WTC11 (cell line): ENCODE results near the gene YTHDF1. TPM values are rescaled to one million over a fixed set of nuclear protein-coding genes. Genes with fewer than 3 reads are reported as not detected.

Experiments
- ATAC-seq: fragments of 200-7000 bp; cut with Tn5 transposase; 2 replicates; pipeline ENCODE4 v1.10.0; 2021; ENCODE audit warnings: mild to moderate bottlenecking, moderate library complexity
- CTCF ChIA-PET: fragments of 300-600 bp; sonication (Branson Sonifier 250); formaldehyde crosslinking; loops from one replicate; lab custom pipeline; 2021; ENCODE audit warnings: antibody characterized with exemption; lab: Charles Lee
- POLR2A ChIA-PET: fragments of 350-600 bp; sonication (Branson Sonifier 250); formaldehyde crosslinking; loops from one replicate; lab custom pipeline; 2021; ENCODE audit warnings: antibody characterized with exemption; lab: Charles Lee
- DNase-seq: peaks from one replicate; pipeline ENCODE4 v3.0.0; 2021; ENCODE audit warnings: low spot score
- H3K27ac Mint-ChIP-seq: 2 replicates; pipeline ENCODE4 v1.8.0; 2021; ENCODE audit warnings: mixed read lengths
- H3K27me3 Mint-ChIP-seq: 2 replicates; pipeline ENCODE4 v1.8.0; 2021; ENCODE audit warnings: low read depth, mild to moderate bottlenecking, moderate library complexity, mixed read lengths
- H3K36me3 Mint-ChIP-seq: 2 replicates; pipeline ENCODE4 v1.8.0; 2021; ENCODE audit warnings: mixed read lengths
- H3K4me1 Mint-ChIP-seq: 2 replicates; pipeline ENCODE4 v1.8.0; 2022; ENCODE audit warnings: mixed read lengths
- H3K4me3 Mint-ChIP-seq: 2 replicates; pipeline ENCODE4 v1.8.0; 2021; ENCODE audit warnings: mild to moderate bottlenecking, moderate library complexity, mixed read lengths
- H3K9me3 Mint-ChIP-seq: 2 replicates; pipeline ENCODE4 v1.8.0; 2021; ENCODE audit warnings: mixed read lengths
- GABPB1 ChIP-seq: sonication (generic); formaldehyde crosslinking; IDR thresholded peaks from 2 replicates; pipeline ENCODE4 v1.8.1; 2023; ENCODE audit warnings: mild to moderate bottlenecking, missing genetic modification reagents
- IRF2 ChIP-seq: sonication (generic); formaldehyde crosslinking; IDR thresholded peaks from 2 replicates; pipeline ENCODE4 v1.8.0; 2022; ENCODE audit warnings: low read depth, missing genetic modification reagents, borderline replicate concordance
- JUN ChIP-seq: sonication (generic); formaldehyde crosslinking; IDR thresholded peaks from 2 replicates; pipeline ENCODE4 v1.8.0; 2023; ENCODE audit warnings: mild to moderate bottlenecking, missing genetic modification reagents
- NR2C2 ChIP-seq: sonication (generic); formaldehyde crosslinking; IDR thresholded peaks from 2 replicates; pipeline ENCODE4 v1.8.0; 2022; ENCODE audit warnings: mild to moderate bottlenecking, missing genetic modification reagents
- OVOL2 ChIP-seq: fragments of 250-450 bp; sonication (Bioruptor Pico); IDR thresholded peaks from 2 replicates; pipeline ENCODE4 v1.9.0; 2021; ENCODE audit warnings: mild to moderate bottlenecking, borderline replicate concordance
- RELA ChIP-seq: sonication (generic); formaldehyde crosslinking; IDR thresholded peaks from 2 replicates; pipeline ENCODE4 v1.8.1; 2022; ENCODE audit warnings: missing genetic modification reagents, mild to moderate bottlenecking, borderline replicate concordance
- ZBTB21 ChIP-seq: sonication (generic); formaldehyde crosslinking; IDR thresholded peaks from 2 replicates; pipeline ENCODE4 v1.8.1; 2023; ENCODE audit warnings: mild to moderate bottlenecking, missing genetic modification reagents, borderline replicate concordance
- ZNF671 ChIP-seq: fragments of 250-450 bp; sonication (Bioruptor Pico); IDR thresholded peaks from 2 replicates; pipeline ENCODE4 v1.8.0; 2021; ENCODE audit warnings: mild to moderate bottlenecking
- total RNA-seq: library from RNA; stranded (reverse); gene quantifications from 3 replicates; pipeline ENCODE4 v1.2.3, GENCODE V29; 2021
- TF ChIP-seq, protein P1 (sequence below): sonication (generic); formaldehyde crosslinking; IDR thresholded peaks from 2 replicates; pipeline ENCODE4 v1.8.1; 2023; ENCODE audit warnings: mild to moderate bottlenecking, missing genetic modification reagents, borderline replicate concordance
- TF ChIP-seq, protein P2 (sequence below): fragments of 250-450 bp; sonication (Bioruptor Pico); IDR thresholded peaks from 2 replicates; pipeline ENCODE4 v1.9.0; 2021; ENCODE audit warnings: mild to moderate bottlenecking
- TF ChIP-seq, protein P3 (sequence below): sonication (generic); formaldehyde crosslinking; IDR thresholded peaks from 2 replicates; pipeline ENCODE4 v1.8.0; 2023; ENCODE audit warnings: missing genetic modification reagents
- TF ChIP-seq, protein P4 (sequence below): sonication (generic); formaldehyde crosslinking; conservative IDR thresholded peaks from 2 replicates; pipeline ENCODE4 v1.8.1; 2023; ENCODE audit warnings: mild to moderate bottlenecking, low read depth, missing genetic modification reagents, moderate library complexity
- TF ChIP-seq, protein P5 (sequence below): sonication (generic); formaldehyde crosslinking; IDR thresholded peaks from 2 replicates; pipeline ENCODE4 v1.8.1; 2023; ENCODE audit warnings: mild to moderate bottlenecking, missing genetic modification reagents, moderate library complexity

Gene YTHDF1
- total RNA-seq, 1 experiment from 2014 or later, result 61.3 TPM

DNA sequence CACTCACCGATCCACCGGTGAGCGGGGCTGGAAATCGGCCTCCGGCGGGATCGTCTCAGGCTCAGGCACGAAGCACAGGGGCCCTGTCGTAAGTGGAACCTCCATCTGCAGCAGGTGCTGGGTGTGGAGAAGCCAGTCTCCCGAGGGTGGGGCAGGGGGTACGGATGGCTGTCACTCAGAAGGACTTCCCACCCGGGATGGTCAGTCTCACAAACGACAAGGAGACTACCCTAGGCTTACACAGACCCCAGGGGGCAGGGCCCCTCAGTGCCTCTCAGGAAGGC lies 27.8 kb downstream of the YTHDF1 start (continued):
- TF ChIP-seq, protein P1, sequence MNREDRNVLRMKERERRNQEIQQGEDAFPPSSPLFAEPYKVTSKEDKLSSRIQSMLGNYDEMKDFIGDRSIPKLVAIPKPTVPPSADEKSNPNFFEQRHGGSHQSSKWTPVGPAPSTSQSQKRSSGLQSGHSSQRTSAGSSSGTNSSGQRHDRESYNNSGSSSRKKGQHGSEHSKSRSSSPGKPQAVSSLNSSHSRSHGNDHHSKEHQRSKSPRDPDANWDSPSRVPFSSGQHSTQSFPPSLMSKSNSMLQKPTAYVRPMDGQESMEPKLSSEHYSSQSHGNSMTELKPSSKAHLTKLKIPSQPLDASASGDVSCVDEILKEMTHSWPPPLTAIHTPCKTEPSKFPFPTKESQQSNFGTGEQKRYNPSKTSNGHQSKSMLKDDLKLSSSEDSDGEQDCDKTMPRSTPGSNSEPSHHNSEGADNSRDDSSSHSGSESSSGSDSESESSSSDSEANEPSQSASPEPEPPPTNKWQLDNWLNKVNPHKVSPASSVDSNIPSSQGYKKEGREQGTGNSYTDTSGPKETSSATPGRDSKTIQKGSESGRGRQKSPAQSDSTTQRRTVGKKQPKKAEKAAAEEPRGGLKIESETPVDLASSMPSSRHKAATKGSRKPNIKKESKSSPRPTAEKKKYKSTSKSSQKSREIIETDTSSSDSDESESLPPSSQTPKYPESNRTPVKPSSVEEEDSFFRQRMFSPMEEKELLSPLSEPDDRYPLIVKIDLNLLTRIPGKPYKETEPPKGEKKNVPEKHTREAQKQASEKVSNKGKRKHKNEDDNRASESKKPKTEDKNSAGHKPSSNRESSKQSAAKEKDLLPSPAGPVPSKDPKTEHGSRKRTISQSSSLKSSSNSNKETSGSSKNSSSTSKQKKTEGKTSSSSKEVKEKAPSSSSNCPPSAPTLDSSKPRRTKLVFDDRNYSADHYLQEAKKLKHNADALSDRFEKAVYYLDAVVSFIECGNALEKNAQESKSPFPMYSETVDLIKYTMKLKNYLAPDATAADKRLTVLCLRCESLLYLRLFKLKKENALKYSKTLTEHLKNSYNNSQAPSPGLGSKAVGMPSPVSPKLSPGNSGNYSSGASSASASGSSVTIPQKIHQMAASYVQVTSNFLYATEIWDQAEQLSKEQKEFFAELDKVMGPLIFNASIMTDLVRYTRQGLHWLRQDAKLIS (CRISPR knock-in tag), result no peak
- TF ChIP-seq, all 79 proteins: peak for 0

DNA sequence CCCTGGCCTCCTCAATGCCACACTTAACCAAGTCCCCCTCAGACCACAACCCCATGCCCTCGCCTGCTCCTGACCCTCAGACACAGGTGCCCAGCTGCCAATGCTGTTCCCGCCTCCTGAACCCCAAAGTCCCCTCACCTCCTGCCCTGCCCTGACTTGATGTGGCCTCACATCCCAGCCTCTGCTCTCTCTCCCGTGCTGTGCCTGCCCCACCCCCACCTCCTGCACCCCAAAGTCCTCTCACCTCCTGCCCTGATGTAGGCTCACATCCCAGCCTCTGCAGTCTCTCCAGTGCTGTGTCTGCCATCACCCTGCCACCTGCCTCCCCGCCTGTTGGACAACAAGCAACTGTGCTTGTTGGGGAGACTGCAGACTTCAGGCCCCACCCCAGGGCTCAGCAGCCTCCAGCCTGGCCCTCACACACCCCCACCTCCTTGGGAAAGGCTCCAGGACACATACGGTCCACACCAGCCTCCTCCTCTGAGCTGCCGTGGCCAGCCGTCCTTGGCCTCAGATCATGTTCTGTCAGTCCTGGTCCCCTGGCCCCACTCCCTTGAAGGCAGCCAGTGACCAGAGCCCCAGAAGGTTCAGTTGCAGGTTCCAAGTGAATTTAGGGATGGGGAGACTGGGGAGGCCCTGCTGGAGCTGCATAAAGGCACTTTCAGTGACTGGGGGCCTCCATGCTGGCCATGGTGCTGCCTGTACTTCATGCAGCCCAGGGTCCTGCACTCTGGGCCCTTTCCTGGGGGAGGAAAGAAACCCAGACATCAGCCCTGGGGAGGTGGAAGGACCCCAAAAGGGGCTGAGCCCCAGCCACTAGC lies 28.4 kb downstream of the YTHDF1 start:
- Mint-ChIP-seq H3K27me3 (peaks cover 3% of the 10 kb centered on the region; the same call in 1 of the 2 replicates), H3K4me1 (no peaks in the 10 kb centered on the region), H3K36me3 (no peaks in the 10 kb centered on the region), H3K4me3 (no peak overlapping the region), H3K9me3 (peaks cover 17% of the 10 kb centered on the region), H3K27ac (no peak overlapping the region)
- TF ChIP-seq, protein P2, sequence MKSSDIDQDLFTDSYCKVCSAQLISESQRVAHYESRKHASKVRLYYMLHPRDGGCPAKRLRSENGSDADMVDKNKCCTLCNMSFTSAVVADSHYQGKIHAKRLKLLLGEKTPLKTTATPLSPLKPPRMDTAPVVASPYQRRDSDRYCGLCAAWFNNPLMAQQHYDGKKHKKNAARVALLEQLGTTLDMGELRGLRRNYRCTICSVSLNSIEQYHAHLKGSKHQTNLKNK (CRISPR knock-in tag), result no peak
- TF ChIP-seq OVOL2 (CRISPR knock-in tag) (no peak), IRF2 (CRISPR knock-in tag) (no peak), GABPB1 (CRISPR knock-in tag) (no peak), JUN (CRISPR knock-in tag) (no peak), ZNF671 (CRISPR knock-in tag) (no peak), ZBTB21 (CRISPR knock-in tag) (no peak), RELA (CRISPR knock-in tag) (no peak), NR2C2 (CRISPR knock-in tag) (no peak)
- TF ChIP-seq, protein P3, sequence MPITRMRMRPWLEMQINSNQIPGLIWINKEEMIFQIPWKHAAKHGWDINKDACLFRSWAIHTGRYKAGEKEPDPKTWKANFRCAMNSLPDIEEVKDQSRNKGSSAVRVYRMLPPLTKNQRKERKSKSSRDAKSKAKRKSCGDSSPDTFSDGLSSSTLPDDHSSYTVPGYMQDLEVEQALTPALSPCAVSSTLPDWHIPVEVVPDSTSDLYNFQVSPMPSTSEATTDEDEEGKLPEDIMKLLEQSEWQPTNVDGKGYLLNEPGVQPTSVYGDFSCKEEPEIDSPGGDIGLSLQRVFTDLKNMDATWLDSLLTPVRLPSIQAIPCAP (CRISPR knock-in tag), result no peak
- TF ChIP-seq, protein P4, sequence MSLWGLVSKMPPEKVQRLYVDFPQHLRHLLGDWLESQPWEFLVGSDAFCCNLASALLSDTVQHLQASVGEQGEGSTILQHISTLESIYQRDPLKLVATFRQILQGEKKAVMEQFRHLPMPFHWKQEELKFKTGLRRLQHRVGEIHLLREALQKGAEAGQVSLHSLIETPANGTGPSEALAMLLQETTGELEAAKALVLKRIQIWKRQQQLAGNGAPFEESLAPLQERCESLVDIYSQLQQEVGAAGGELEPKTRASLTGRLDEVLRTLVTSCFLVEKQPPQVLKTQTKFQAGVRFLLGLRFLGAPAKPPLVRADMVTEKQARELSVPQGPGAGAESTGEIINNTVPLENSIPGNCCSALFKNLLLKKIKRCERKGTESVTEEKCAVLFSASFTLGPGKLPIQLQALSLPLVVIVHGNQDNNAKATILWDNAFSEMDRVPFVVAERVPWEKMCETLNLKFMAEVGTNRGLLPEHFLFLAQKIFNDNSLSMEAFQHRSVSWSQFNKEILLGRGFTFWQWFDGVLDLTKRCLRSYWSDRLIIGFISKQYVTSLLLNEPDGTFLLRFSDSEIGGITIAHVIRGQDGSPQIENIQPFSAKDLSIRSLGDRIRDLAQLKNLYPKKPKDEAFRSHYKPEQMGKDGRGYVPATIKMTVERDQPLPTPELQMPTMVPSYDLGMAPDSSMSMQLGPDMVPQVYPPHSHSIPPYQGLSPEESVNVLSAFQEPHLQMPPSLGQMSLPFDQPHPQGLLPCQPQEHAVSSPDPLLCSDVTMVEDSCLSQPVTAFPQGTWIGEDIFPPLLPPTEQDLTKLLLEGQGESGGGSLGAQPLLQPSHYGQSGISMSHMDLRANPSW (CRISPR knock-in tag), result no peak
- TF ChIP-seq, protein P5, sequence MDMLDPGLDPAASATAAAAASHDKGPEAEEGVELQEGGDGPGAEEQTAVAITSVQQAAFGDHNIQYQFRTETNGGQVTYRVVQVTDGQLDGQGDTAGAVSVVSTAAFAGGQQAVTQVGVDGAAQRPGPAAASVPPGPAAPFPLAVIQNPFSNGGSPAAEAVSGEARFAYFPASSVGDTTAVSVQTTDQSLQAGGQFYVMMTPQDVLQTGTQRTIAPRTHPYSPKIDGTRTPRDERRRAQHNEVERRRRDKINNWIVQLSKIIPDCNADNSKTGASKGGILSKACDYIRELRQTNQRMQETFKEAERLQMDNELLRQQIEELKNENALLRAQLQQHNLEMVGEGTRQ (CRISPR knock-in tag), result no peak
- no peak for DNase-seq
- ATAC-seq, result no peak
- ChIA-PET POLR2A (no interaction called here), CTCF (no interaction called here)
